NCI-H2029 (cell line): Measurements from ENCODE around the gene RPL37A.

ENCODE experiments used
- DNase-seq: peaks from one replicate; lab custom pipeline; 2025; lab: John Stamatoyannopoulos, UW

The RPL37A gene

GRCh38 chr2:216548901-216549331 lies 50.3 kb downstream of the RPL37A start:
- DNase-seq = no peak

GRCh38 chr2:216549926-216550690 lies 51.5 kb downstream of the RPL37A start:
- no peak for DNase-seq

- DNase-seq = peak; percentile 6
These were observed 52.8 kb downstream of the RPL37A start for GRCh38 chr2:216551234-216552068.

GRCh38 chr2:216553093-216553478 lies 54.4 kb downstream of the RPL37A start:
- DNase-seq = no peak
